ENCODE measurements around the gene RAB11FIP3.
"Not testable (repeated sequence)": the region's sequence is repeated elsewhere in the genome, so short reads cannot be mapped to it uniquely, and the experiment has no call there.

RAB11FIP3 gene

DNA sequence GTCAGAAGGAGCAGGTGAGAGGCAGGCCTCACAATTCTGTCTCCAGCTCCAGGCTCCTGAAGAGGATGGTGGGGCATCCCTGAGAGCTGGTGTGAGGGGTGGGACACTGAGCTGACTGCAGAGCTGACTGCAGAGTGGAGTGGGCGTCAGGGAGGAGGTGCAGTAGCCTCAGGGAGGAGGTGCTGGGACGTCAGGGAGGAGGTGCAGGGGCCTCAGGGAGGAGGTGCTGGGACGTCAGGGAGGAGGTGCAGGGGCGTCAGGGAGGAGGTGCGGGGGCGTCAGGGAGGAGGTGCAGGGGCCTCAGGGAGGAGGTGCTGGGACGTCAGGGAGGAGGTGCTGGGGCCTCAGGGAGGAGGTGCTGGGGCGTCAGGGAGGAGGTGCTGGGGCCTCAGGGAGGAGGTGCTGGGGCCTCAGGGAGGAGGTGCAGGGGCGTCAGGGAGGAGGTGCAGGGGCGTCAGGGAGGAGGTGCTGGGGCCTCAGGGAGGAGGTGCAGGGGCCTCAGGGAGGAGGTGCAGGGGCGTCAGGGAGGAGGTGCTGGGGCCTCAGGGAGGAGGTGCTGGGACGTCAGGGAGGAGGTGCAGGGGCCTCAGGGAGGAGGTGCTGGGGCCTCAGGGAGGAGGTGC is 41.9 kb downstream of the RAB11FIP3 start:
- DNase-seq: not testable (repeated sequence)

DNA sequence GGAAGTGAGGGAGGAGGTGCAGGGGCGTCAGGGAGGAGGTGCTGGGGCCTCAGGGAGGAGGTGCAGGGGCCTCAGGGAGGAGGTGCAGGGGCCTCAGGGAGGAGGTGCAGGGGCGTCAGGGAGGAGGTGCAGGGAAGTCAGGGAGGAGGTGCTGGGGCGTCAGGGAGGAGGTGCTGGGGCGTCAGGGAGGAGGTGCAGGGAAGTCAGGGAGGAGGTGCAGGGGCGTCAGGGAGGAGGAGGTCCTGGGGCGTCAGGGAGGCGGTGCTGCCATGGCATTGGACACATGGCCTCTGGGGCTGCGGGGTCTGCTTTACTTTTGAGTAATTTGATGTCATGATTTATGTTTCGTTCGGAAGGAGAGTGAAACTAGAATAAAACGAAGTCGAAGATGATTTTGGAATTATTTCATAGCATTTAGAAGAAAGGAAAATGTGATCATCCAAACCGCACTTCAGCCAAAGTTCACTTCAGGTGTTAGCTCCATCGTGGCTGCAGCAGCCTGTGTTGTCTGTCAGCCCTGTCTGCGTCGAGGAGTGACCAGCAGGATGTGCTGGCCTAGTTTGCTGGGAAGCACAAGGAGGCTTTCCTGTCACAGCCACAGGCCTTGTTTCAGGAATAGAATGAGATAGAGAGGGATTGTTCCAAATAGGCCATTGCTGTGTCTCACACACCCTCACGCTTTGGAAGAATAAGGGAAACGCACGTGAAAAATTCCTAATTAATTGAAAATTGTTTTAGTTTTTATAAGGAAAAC is 42.8 kb downstream of the RAB11FIP3 start:
- no peak for DNase-seq

DNA sequence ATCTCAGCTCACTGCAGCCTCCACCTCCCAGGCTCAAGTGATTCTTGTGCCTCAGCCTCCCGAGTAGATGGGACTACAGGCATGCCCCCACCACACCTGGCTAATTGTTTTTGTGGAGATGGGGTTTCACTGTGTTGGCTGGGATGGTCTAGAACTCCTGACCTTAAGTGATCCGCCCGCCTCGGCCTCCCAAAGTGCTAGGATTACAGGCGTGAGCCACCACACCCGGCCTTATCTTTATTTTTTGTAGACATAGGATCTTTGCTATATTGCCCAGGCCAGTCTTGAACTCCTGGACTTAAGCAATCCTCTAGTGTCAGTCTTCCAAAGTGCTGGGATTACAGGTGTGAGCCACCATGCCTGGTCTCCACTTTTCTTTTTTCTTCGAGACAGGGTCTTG is 44.0 kb downstream of the RAB11FIP3 start:
- DNase-seq: not testable (repeated sequence)

DNA sequence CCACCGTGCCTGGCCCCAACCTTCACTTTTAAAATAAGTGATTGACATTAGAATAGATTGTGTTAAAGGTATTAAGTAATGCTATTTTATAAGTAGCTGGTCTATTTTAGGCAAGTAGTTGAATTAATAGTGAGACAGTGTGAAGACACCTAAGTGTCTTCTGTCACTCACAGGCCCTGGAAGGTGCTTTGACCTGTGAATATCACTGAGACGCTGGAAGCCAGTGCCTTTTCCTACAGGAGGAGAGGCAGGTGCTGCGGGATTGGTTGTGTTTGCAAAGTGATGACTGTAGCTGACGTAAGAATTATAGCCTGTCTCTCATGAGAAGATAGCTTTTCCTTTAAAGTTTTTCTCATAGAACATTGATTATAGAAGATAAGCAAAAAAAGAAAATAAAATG is 45.0 kb downstream of the RAB11FIP3 start:
- DNase-seq: no peak

DNA sequence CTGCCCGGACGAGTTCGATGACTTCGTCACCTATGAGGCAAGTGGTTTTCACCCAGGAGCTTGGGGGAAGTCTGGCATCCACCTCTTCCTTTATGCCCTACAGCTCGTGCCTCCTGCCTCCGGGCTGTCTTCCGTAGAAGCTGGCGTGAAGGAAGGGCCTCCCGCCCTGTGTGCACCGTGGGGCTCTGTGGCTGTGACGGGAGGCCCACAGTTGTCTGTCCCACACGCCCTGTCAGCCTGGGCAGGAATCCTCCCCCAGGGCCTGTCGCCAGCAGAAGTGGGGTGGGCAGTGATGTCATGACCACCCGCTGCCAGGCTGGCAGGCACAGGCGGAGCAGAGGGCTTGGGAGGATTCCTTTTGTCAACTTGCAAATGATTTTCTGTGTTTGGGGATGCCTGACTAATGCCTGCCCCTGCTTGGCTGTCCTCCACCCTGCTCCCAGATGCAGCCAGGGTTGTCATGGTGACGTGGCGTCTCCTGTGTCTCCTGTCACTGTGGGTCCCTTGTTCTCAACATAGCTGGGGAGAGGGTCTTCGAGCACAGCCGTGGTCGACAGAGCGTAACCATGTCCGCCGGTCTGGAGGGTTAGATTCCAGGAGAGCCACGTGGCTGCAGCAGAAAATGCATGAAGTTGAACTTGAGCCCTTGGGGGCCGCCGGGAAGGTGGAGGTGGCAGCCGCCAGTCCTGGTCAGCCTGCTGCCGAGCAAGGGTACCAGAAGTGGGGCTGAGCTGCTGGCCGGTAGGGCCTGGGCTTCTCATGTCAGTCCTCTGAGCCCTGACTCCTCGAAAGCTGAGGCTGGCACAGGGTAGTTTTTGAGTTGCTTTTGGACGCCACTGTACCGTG is 46.1 kb downstream of the RAB11FIP3 start:
- DNase-seq: no peak

DNA sequence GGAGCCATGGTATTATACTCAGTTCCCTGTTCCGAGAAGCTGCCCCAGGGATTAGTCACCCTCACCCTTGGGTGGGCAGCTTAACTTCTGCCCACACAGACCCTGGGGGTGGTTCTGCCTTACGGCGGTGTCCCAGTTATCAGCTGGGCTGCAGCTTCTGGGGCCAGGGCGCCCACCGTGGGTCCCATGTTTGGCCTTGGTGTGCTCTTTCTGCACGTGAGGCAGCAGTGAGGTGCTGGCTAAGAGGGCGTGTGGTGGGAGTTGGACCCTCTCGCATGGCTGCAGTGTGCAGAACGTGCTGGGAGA is 46.7 kb downstream of the RAB11FIP3 start:
- DNase-seq: no peak

DNA sequence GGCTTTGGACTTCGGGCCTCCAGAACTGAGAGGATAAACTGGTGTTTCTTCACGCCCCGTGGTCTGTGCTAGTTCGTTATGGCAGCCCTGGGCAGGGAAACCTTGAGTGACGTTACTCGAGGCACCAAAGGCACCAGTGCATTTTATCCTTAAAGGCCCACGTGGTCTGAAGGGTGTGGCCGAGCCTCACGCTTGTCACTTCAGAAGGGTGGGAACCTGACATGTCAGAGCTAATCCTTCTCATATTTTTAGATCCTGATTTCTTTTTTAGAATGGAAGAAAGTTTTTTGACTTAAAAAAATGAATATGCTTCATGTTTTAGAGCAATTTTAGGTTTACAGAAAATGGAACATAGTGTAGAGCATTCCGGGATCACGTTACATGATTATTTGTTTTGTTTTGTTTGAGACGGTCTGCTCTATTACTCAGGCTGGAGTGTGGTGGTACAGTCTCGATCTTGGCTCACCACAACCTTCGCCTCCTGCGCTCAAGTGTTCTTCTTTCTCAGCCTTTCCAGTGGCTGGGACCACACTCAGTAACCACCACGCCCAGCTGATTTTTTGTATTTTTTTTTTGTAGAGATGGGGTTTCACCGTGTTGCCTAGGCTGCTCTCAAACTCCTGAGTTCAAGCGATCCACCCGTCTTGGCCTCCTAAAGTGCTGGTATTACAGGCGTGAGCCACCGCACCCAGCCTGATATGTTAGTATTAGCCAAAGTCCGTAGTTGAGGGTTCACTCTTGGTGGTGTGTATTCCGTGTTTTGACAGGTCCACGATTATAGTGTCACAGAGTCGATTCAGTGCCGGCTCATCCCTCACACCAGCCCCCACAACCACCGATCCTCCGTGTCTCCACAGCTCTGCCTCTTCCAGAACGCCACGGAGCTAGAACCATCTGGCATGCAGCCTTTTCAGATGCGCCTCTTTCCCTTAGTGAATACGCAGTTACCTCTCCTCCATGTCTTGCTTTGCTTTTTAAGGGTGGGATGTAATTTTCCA is 47.9 kb downstream of the RAB11FIP3 start:
- DNase-seq: no peak

DNA sequence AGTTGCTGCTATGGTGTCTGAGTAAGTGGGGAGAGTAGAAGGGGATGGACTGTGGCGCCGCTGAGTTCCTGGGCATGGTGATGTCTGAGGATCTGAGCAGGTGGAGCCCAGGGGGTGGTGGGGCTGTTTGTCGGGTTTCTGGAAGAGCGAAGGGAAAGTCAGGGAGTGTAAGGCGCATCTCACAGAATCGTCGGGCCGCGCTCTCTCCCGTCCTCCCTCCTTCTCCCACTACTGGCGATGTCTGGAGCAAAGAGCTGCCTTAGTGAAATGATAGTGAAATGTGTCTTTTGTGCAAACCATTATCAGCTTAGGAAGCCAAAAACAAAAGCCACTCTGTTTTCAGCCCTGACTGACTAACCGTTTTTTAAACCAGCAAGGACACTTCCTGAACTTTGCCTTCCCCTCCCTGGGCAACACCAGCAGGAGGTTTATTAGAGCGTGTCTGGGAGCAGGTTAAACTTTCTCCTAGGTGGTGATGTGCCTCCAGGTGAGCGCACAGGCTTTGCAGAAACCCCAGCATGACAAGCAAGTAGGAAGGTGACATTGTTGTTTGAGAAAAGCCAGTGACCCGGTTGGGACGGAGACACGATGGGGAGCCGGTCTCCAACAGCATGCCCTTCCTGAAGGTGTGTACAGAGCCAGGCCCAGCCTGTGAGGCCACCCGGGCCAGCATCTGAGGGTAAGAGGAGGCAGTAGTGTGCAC is 49.1 kb downstream of the RAB11FIP3 start:
- DNase-seq: no peak

DNA sequence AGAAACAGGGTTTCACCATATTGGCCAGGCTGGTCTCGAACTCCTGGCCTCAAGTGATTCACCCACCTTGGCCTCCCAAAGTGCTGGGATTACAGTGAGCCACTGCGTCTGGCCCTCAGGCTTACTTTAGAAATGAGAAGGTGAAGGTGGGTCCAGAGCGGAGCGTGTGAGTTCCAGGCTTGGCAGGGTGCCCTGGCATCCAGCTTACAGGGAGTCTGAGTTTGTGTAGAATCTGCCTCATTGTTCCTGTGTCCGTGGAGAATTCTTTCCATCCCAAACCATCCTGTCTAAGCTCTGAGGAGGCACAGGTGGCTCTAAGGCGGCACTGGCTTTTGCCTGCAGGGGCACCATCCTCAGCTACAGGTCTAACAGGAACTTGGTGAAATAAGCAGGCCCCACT is 50.6 kb downstream of the RAB11FIP3 start:
- DNase-seq: no peak

DNA sequence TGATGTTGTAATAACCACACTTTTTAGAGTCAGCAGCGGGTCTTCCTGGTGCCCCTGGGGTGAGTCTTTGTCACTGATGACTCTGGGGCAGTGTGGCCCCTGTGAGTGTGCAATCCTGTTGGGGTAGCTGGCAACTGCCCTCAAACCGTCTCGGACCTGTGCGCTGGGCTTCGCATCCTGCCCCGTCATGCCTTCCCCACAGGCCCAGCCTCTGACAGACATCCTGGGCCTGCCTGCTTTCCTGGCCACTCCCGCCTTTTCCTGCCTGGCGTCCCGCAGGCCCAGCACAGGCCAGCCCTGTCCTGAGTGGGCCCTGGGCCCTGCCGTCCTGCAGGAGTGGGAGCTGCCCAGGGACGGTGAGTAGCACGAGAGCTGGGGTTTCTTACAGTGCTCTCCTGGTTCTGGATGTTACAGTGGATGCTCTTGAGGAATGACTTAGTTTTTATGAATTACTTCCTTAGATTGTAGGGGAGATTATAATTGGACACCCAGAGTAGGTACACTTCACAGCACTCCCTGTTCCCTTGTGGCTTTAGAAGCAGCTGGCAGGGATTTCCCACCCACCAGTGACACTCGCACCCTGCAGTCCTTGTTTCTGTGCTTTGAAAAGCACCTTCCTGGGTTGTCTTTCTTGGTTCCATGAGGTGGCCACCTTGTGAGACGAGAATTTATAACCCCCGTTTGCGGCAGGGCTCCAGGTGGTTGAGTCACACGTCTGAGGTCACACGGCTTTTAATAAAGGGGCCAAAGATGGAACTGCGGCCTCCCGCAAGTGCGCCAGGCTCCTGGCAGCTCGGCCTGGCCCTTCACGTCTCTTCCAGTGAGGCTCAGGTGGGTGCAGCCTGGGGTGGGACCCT is 52.1 kb downstream of the RAB11FIP3 start:
- DNase-seq: no peak

DNA sequence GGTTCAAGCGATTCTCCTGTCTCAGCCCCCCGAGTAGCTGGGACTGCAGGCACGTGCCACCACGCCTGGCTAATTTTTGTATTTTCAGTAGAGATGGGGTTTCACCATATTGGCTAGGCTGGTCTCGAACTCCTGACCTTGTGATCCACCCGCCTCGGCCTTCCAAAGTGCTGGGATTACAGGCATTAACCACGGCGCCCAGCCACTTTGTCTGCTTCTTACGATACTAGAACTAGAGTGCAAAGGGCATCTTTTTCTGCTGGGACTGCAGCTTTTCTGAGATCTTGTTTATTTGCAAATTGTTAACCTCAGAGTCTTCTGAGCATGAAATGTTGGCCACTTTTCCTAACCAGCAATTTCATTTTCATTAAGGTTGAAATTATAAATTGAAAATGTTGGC is 52.8 kb downstream of the RAB11FIP3 start:
- DNase-seq: not testable (repeated sequence)

DNA sequence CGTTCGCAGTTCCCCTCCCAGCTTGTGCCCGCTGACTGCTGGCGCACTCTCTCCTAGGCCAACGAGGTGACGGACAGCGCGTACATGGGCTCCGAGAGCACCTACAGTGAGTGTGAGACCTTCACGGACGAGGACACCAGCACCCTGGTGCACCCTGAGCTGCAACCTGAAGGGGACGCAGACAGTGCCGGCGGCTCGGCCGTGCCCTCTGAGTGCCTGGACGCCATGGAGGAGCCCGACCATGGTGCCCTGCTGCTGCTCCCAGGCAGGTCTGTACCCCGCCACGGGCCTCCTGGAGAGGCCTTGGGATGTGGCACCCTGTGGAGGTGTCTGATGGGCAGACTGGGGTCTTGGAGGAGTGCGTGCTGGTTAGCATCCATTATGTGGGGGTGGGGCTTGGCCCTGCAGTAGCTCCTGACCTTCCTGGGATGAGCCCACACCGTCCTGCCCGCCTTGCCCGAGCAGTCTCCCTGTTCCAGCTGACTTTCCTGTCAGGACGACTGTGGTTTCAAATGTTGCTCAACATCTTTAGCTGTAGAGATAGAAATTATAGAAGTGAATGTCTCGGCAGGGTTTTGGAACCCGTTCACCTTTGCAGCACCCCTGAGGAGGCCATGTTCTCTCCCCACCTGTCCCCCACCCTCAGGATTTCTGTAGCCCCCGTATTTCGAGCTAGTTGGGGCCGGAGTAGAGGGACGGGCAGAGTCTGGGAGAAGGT is 57.2 kb downstream of the RAB11FIP3 start:
- DNase-seq: no peak

DNA sequence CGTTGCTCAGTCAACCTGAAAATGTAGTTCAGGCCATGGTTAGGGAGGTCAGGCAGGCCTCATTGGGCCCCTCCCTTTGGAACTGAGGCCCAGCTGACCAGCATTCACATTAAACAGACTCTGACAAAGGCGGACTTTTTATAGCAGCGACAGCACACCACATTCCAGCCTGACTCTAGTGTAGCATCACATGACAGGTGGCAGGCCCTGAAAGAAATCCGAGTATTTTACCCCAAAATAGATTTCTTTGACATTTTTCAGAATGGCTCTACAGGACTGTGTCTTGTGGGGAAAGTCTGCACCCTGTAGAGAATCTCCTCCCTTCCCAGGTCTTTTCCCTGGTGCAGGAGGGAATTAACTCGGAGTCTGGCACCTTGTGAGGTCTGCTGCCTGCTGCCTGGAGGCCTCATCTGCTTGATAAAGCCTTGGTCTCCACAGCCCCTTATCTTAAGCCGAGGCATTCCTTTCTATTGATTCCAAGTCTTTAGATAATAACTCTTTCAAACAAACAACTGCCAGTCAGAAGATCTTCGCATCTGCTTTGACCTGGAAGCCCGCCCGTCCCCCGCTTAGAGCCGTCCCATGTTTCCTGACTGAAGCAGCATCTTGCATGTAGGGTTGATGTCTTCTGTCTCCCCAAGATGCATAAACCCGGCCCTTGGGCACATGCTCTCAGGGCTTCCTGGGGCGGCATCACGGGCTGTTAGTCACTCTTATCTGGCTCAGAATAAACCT is 58.1 kb downstream of the RAB11FIP3 start:
- no peak for DNase-seq

DNA sequence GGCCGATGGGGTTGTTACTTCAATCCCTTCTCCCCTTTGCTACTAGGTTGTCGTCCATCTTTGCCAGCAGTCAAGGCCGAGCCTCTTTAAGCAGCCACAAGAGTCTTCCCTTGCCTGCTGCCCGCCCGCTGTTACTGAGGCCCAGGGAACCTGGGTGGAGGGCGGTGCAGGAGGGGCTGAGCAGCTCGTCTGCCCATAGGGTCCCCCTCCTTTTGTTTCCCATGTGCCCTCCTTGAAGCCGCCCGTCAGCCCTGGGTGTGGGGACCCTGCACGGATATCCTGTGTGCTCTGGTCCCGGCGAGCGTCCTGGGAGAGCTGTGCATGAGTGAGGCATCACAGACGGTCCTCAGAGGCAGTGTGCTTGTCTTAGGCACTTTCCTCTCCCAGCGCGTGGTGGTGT is 64.2 kb downstream of the RAB11FIP3 start:
- no peak for DNase-seq

DNA sequence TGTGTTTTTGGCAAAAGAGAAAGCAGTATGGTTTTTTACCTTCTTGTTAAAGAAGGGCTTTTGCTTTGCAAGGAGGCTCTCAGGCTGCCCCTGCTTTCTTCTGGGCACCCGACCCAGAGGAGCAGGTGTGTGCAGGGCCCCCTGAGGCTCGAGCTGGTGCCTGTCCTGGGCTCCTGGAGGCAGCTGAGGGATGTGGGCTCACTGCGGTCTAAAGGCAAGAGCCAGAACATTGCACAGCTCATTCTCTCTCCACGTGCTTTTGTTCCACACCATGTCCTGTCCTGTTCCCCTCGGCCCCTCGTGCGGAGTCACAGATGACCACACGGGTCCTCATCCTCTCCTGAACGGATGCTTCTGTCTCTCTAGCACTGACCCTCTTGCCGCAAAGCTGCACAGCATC is 65.3 kb downstream of the RAB11FIP3 start:
- DNase-seq: no peak

DNA sequence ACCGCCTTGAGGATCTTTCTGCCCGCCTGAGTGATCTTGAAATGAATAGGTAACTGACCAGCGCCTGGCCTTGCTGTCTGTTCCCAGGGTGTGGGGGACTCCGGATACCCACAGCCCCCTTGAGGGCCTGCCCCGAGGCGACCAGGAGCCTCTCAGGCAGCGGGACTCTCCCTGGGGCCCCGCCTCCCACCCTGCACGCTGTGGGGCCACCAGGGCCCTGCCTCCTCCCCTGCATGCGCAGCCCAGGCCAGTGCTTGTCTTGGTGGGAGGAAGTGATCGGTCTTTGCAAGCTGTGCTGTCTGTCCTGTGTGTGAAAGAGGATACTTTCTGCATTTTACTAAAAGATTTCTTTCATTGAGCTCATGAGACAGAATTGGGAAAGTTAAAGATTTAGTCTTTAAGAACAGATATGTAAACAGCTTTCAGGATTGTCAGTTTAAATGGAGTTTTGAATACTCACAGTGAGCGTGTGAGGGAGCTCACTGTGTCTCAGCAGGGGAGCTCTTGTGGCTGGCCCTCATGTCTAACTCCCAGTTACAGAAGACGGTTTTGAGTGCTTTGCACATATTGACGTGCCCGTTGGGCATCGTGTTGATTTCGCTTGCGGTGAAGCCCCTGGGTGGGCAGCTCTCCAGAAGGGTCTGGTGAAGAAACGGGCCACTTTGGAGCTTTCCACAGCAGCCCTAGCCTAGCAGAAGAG is 65.9 kb downstream of the RAB11FIP3 start:
- DNase-seq: no peak

DNA sequence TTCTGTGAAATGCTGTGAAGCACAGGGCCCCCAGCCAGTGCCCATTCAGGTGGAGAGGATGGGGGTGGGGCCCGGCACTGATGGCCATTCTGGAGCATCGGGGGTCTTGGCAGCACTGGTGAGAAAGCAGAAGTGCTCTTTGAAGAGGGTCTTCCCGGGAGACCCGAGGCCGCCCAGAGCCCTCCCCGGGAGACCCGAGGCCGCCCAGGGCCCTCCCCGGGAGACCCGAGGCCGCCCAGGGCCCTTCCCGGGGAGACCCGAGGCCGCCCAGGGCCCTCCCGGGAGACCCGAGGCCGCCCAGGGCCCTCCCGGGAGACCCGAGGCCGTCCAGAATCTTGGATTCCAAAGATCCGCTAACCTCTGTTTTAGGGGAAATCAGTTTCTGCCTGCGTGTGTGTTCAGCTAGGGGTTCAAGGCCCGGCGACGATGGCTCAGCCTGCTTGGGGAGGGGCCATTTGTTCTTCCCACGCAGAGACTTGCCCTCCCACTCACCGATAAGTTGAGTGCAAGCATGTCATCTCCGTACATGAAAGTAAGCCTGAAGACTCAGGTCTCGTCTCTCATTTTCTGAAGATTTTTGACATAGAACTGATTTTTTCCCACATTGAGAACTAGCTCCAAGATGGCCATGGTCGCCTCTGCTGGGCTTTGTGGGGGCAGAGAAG is 66.9 kb downstream of the RAB11FIP3 start:
- DNase-seq: no peak

DNA sequence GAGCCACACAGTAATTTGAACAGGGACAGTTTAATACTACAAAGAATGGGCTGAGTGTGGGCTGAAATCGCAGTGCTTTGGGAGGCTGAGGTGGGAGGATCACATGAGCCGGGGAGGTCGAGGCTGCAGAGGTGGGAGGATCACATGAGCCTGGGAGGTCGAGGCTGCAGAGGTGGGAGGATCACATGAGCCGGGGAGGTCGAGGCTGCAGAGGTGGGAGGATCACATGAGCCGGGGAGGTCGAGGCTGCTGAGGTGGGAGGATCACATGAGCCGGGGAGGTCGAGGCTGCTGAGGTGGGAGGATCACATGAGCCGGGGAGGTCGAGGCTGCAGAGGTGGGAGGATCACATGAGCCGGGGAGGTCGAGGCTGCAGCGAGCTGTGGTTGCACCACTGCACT is 69.2 kb downstream of the RAB11FIP3 start:
- DNase-seq: not testable (repeated sequence)
